GM18505 (cell line): Measurements from ENCODE around the gene CBARP.

ENCODE experiments used
- ATAC-seq: cut with Tn5 transposase; IDR thresholded peaks from one replicate; pipeline ENCODE4 v1.9.1; 2021; ENCODE audit not compliant: unreplicated experiment
- POLR2A ChIP-seq: IDR thresholded peaks from 4 replicates; pipeline ENCODE4 v1.6.1; 2011; ENCODE audit warnings: borderline replicate concordance; ENCODE audit not compliant: insufficient read depth, insufficient read length; ENCODE audit errors: extremely low read depth

The CBARP gene

DNA sequence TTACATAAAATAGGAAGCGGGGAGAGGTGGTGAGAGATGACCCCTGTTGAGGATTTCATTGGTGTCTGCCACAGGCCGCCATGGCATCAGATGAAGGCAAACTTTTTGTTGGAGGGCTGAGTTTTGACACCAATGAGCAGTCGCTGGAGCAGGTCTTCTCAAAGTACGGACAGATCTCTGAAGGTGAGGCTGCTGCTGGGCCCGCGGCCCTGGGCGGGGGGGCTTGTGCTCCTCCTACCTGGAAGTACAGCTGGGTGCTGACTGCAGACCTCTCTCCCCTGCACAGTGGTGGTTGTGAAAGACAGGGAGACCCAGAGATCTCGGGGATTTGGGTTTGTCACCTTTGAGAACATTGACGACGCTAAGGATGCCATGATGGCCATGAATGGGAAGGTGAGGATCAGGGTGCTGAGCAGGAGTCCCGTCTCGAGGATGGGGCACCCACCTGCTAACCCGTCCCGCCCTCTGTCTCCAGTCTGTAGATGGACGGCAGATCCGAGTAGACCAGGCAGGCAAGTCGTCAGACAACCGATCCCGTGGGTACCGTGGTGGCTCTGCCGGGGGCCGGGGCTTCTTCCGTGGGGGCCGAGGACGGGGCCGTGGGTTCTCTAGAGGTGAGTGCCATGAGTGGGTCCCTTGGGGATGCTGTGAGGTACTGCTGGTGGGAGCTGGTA, 33.2 kb upstream of the CBARP start:
- no peak for ATAC-seq
- TF ChIP-seq POLR2A = peak; percentile 50

DNA sequence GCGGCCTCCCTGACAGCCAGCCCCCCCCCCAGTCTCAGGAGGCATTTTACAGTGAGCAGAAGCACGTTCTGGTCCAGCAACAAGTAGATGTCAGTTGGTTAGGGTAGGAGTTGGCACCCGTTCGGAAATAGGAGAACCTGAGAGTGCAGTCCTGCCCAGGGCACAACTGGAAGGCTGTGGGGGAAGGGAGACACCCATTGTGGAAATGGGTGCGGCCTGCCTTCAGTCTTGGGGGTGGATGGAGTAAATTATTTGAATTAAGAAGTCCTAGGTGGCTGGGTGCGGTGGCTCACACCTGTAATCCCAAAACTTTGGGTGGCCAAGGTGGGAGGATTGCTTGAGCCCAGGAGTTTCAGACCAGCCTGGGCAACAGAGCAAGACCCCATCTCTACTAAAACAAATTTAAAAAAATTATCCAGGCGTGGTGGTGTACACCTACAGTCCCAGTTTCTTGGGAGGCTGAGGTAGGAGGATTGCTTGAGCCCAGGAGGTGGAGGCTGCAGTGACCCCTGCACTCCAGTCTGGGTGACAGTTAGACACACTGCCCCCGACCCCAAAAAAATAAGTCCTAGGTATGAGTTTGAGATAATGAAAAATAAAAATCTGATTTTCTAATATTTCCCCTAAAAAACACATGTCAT, 32.5 kb upstream of the CBARP start:
- TF ChIP-seq POLR2A = no peak
- ATAC-seq = no peak

DNA sequence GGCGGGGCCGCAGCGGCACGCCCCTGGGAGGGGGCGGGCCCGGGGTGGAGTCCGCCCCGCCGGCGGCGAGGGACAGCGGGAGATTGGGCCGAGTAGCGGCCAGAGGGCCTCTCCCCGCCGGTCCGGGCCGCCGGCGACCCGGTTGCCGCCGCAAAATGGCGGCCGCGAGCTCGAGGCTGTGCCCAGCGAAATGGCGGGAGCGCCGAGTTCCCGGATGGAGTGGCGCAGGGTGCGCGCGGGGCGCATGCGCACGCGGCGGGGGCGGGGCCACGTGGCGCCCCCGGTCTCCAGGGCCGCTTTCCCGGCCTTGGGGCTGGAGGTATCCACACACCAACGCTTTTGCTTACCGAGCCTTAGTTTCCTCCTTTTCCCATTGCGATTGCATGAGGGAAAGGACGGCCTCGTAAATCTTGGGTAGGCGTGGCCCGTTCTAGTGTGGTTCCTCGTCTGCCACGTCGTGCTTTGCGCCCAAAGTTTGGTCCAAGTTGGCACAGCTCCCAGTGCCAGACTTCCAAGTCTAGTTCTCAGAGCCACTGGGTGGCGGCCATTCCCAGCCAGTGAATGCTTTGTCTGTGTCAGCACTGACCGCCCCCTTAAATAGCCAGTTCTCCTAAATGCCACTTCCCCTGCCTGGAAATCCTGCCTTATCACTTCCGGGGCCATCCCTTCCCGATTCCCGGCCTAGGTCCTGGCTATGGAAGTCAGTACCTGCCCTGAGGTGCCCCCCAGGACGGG, 31.8 kb upstream of the CBARP start:
- peak; percentile 59 for TF ChIP-seq POLR2A

DNA sequence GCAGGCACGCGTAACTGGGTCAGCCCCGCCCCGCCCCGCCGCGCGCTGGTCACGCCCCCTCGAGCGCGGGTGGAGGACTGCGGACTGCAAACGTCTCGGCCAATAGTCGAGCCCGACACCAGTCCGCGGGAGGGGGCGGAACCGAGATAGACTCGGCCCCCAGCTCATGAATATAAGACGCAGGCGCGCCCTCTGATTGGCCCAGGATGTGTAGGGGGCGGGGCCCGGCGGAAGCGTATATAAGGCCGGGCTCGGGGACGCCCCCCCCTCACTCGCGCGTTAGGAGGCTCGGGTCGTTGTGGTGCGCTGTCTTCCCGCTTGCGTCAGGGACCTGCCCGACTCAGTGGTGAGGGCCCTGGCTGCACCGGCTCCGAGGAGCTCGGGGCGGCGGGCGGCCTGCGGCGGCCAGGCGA, 31.3 kb upstream of the CBARP start, which contains the start of gene CIRBP:
CIRBP (plus strand) TSS at position 268 of the 413 bp plus-strand sequence. CDS start 1,602 bp downstream, outside the sequence.
- ATAC-seq = peak; percentile 48
- peak; percentile 100 for TF ChIP-seq POLR2A

More for the DNA sequence above, 31.8 kb upstream of the CBARP start:
- ATAC-seq = peak; percentile 24

DNA sequence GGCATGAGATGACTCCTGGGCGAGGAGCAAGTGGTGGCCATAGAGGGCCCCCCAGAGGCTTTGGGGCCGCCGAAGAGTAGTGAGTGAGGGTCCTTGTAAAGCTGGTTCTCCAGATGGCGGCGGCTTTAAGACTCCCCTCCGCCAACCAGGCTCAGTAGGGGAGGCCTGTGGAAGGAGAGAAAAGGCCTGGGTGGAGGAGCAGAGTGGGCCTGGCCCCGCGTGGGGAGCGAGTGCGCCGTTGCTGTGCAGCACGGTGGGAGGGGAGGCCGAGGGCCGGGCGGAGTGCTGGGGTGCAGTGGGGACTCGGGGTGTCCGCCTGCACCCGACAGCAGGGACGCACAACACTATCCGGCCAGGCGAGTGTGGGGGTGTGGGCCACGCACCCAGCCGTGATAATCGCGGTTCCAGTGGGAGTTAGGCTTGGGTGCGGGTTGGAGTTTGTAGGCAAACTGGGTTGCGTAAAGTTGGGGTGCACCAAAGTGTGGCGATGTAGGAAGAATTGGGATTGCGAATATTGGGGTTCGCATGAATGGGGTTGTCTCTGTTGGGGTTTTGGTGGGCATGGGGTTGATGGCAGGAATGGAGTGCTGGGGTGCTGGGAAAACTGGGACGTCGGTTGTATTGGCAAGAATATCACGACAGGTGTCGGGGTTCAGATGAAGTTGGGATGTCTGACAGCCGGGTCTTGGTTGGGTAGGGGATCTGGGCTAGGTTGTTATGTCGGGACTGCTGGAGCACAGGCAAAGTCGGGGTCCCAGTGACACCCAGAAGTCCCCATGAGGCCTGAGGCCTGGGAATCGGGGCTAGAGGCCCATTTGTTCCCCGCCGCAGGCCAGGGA, 30.6 kb upstream of the CBARP start:
- TF ChIP-seq POLR2A = no peak
- ATAC-seq = no peak

DNA sequence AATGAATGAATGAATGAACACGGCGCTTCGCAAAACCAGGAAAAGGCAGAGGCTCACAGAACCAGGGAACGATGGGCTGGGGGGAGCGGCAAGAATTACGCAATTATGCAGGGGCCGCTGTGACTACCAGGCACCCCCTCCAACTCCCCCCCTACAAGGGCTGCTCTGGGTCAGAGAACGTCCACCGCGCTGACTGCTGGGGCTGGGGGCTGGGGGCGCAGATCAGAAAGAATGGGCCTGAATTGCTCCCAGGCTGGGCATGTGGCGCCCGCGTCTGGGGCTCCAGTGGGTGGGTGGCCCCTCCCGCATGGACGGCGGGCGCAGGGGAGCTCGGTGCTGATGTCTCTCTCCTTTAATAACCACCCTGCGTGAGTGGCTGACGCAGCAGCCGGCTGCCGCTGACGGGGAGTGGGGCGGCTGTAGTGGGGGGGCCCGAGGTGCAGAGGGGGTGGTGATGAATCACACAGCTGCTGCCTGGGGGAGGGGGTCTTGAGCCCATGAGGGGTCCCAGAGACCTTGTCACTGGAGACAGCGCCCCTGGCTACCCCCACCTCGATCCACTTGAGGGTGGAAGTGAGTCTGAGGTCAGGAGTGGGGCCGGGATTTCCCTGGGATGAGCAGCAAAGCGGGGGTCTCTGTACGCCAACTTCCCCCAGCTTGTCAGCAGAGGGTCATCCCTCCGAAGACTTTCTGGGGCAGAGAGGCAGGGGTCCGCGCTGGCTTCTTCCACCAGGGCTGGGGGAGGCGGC, 29.8 kb upstream of the CBARP start:
- ATAC-seq = no peak
- no peak for TF ChIP-seq POLR2A

DNA sequence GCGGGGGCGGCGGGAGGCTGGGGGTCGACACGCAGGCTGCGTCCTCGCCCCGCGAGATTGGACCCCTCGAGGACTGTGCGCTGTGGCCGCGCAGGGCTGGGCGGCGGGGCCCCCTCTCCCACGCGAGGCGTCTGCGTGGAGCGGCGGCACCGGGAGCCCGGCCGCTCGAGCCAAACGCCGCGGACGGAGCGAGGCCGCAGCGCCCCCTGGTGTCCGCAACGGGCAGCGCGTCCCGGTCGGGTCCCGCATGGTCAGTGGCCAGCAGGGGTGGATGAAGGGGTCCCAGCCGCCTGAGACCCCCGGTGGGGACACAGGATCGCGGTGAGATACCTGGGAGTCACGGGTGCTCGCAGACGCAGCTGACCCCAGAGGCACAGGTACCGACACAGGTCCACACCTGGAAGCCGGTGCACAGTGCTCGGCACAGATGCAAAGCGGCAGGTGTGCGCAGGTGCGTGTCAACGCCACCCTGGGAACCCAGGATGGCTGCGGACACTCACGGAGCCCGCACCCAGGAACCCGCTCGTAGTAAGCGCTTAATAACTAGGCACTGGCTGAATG, 29.2 kb upstream of the CBARP start:
- TF ChIP-seq POLR2A = no peak
- peak; percentile 18 for ATAC-seq

DNA sequence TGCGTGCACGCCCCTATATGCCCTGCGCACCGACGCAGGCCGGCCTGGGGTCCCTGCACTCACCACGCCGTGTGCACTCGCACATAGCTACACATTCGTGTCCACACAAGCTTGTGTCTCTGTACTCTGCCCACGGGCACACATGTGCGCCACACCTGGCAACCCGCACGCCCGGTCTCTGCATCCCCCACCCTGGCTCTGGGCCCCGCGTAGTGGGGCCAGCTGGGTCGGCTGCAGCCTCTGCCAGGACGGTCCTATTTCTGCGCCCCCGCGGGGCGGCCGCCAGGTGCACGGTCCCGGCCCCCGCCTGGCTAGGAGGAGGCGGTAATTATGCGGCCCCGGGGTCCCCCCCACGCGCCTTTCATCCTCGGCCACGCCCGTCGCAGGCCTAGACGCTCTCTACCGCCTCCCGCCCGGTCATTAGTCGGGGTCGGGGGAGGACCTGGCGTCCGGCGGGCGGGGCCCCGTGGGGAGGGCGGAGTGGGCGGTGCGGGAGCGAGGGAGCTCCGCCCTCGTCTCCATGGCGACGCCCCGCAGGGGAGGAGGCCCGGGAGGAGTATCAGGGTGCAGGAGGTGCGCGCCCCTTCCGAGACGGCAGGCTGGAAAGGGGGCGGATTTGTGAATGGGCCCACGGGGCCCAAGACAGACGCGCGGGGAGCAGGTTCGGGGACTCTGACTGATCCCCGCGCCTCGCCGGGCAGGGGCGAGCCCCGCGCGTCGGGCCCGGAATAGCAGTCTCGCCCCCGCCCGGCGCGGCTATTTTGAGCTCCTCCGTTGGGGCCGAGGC, 28.5 kb upstream of the CBARP start:
- peak; percentile 25 for ATAC-seq
- TF ChIP-seq POLR2A = peak; percentile 3

DNA sequence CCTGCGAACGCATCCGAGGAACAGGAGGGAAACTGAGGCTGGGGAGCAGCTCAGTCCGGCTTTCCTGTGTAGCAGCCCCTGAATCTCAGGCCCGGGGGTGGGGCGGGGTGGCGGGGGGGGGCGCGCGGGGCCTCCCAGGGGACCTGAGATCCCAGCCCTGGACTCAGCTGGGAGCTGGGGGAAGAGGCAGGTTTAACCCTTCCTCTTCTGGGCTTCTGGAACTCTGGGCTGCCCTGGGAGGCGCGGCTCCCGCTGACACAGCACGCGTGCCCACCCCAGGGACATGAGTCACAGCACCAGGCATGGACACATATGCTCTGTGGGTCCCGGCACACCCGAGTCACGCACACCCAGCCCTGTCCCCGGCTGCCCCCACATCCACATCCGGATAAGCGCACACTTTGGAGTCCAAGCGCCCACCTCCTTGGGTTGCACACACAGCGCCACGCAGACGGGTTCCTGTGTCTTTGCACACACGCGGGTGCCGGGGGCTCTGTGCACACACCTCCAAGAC, 27.9 kb upstream of the CBARP start:
- peak; percentile 26 for TF ChIP-seq POLR2A
- no peak for ATAC-seq

DNA sequence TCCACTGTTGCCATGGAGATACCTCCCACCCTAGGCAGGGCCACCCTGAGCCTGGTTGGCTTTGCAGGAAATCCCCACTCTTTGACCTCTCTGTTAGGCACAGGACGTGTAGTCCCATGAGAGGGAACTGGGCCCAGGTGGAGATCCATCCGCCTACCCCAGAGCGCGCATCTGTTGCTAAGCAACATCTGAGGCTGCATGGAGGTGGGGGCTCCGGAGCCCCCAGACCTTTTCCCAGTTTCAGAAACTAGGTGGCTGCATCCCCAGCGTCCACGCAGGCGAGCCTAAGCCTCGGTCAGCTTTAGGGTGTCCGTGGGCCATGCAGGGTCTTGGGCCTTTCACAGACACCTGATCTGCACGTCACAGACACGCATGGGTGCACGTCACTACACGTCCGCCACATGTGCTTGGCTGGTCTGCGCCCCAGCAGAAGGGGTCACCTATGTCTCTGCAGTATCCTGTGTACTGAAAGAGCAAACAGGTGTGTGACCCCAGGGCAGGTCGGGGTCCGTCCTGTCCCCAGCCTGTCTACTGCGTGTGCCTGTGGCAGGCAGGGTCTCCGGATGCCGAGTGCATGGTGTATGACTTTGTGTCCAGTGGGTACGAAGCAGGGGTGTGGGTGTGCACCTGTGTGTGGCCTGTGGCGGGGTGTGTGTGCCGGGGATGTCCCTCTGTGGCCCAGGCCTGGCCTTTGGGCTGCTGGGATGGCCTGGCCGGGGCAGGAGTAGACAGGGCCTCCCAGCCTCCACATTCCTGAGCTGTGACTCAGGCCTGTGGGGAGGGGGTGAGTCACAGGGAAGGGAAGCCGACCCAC, 27.2 kb upstream of the CBARP start:
- no peak for ATAC-seq
- no peak for TF ChIP-seq POLR2A
